NCI-H82 treated with DMSO at 0.1 percent for 48 hours (cell line): ENCODE results near the gene WDCP.
"Not testable (repeated sequence)": the region's sequence is repeated elsewhere in the genome, so short reads cannot be mapped to it uniquely, and the experiment has no call there.

Source experiments
- DNase-seq: peaks from one replicate; lab custom pipeline; 2025; ENCODE audit not compliant: unreplicated experiment; lab: John Stamatoyannopoulos, UW

The WDCP gene

GRCh38 chr2:24046930-24047702, at the start of gene WDCP:
WDCP (minus strand) TSS chr2:24047391; CDS start chr2:24039494, 7,897 bp downstream.
- peak; percentile 98 for DNase-seq

GRCh38 chr2:24095171-24095677, 48.0 kb upstream of the WDCP start:
- not testable (repeated sequence) for DNase-seq

- not testable (repeated sequence) for DNase-seq
Observed at GRCh38 chr2:24093270-24093669, 46.1 kb upstream of the WDCP start.

- no peak for DNase-seq
Observed at GRCh38 chr2:24088821-24089359, 41.7 kb upstream of the WDCP start.

- no peak for DNase-seq
Observed at GRCh38 chr2:24087032-24087431, 39.8 kb upstream of the WDCP start.

- DNase-seq: no peak
Observed at GRCh38 chr2:24086241-24086640, 39.0 kb upstream of the WDCP start.

GRCh38 chr2:24085200-24085489, 38.0 kb upstream of the WDCP start:
- DNase-seq: no peak

GRCh38 chr2:24084386-24085199, 37.4 kb upstream of the WDCP start, which contains the start of gene TP53I3:
TP53I3 (minus strand) TSS chr2:24084834; CDS start chr2:24084326, 508 bp downstream.
- DNase-seq: peak; percentile 76

- DNase-seq: peak; percentile 76
Observed at GRCh38 chr2:24083567-24084385, 36.6 kb upstream of the WDCP start.

GRCh38 chr2:24082787-24083566, 35.8 kb upstream of the WDCP start:
- DNase-seq: no peak

- no peak for DNase-seq
Observed at GRCh38 chr2:24080701-24081100, 33.5 kb upstream of the WDCP start.

- DNase-seq: no peak
Observed at GRCh38 chr2:24077879-24078278, 30.7 kb upstream of the WDCP start.

GRCh38 chr2:24077535-24077877, 30.3 kb upstream of the WDCP start:
- DNase-seq: no peak

GRCh38 chr2:24076849-24077534, 29.8 kb upstream of the WDCP start:
- no peak for DNase-seq

- peak; percentile 98 for DNase-seq
Observed at GRCh38 chr2:24075915-24076848, 29.0 kb upstream of the WDCP start, which contains the start of gene SF3B6. SF3B6 (minus strand) TSS chr2:24076326; CDS start chr2:24076229, 97 bp downstream.

- no peak for DNase-seq
Observed at GRCh38 chr2:24075259-24075658, 28.1 kb upstream of the WDCP start.

GRCh38 chr2:24073816-24074215, 26.6 kb upstream of the WDCP start:
- DNase-seq: no peak

- no peak for DNase-seq
Observed at GRCh38 chr2:24072259-24072658, 25.1 kb upstream of the WDCP start.
